Gastroesophageal sphincter (tissue), 4 donors: ENCODE results near the gene ZDHHC13. TPM values are rescaled to one million over a fixed set of nuclear protein-coding genes. Genes with fewer than 3 reads are reported as not detected.
A peak's percentile ranks its signal among the peaks of the same experiment; 100 is the strongest.

Experiments used
- ATAC-seq: fragments of 150-250 bp; one replicate; pipeline ENCODE4 v1.9.1; 2016; ENCODE audit warnings: mild to moderate bottlenecking, moderate library complexity
- H3K27ac ChIP-seq, 4 donors: fragments of 200-600 bp; sonication (generic) in 3 of 4; 1 replicate in 3 of 4; 2 replicates in 1 of 4; pipeline ENCODE4 v1.5.1; 2016 to 2019
- H3K27me3 ChIP-seq: fragments of 200-600 bp; sonication (generic); one replicate; pipeline ENCODE4 v1.5.1; 2019
- H3K36me3 ChIP-seq, 2 donors: fragments of 200-600 bp; sonication (generic); one replicate each; pipeline ENCODE4 v1.5.1; 2019; ENCODE audit warnings: control low read depth in 1 of 2
- H3K4me1 ChIP-seq, 3 donors: fragments of 200-600 bp; sonication (generic); 1 replicate in 2 of 3; 2 replicates in 1 of 3; pipeline ENCODE4 v1.5.1; 2016 to 2019; ENCODE audit warnings: control low read depth in 2 of 3
- H3K4me3 ChIP-seq, 2 donors: fragments of 200-600 bp; sonication (generic); one replicate each; pipeline ENCODE4 v1.5.1; 2019; ENCODE audit warnings: mild to moderate bottlenecking in 1 of 2, moderate library complexity in 1 of 2
- H3K9me3 ChIP-seq, 3 donors: fragments of 200-600 bp; sonication (generic); one replicate each; pipeline ENCODE4 v1.5.1; 2017 to 2019; ENCODE audit warnings: control low read depth in 2 of 3
- EP300 ChIP-seq: sonication (generic); formaldehyde crosslinking; IDR thresholded peaks from one replicate; pipeline ENCODE4 v1.6.1; 2017; ENCODE audit warnings: antibody characterized with exemption, mild to moderate bottlenecking
- POLR2A ChIP-seq, 2 donors: fragments of 450-650 bp; IDR thresholded peaks; one replicate each; pipeline ENCODE4 v1.6.1; 2017; ENCODE audit warnings: antibody characterized with exemption in 2 of 2, mild to moderate bottlenecking in 2 of 2, moderate library complexity in 1 of 2
- POLR2AphosphoS5 ChIP-seq: sonication (generic); formaldehyde crosslinking; IDR thresholded peaks from one replicate; pipeline ENCODE4 v1.6.1; 2017; ENCODE audit warnings: antibody characterized with exemption
- WGBS, 2 donors: methylation state at CpG; one replicate each; pipeline ENCODE4 v1.1.5; 2018; ENCODE audit warnings: low coverage in 1 of 2; 5-methylcytosine and 5-hydroxymethylcytosine counted together
- total RNA-seq, 4 donors: library from RNA; depleted of rRNA; stranded (reverse); fragments of >200 nt; gene quantifications; one replicate each; pipeline ENCODE4 v1.1.0, GENCODE V29; 2016
- TF ChIP-seq, protein P1 (sequence below), 4 experiments: fragments of 200-600 bp in 2 of 4; fragments of 450-650 bp in 2 of 4; sonication (generic) in 1 of 4; IDR thresholded peaks; one replicate each; pipeline ENCODE4 v1.5.1; 2017 to 2019; ENCODE audit warnings: antibody characterized with exemption in 4 of 4, mild to moderate bottlenecking in 2 of 4, moderate library complexity in 2 of 4

Gene ZDHHC13
- total RNA-seq, 4 donors from 2014 or later = 4.8 to 16.9 (median 6.6) TPM

DNA sequence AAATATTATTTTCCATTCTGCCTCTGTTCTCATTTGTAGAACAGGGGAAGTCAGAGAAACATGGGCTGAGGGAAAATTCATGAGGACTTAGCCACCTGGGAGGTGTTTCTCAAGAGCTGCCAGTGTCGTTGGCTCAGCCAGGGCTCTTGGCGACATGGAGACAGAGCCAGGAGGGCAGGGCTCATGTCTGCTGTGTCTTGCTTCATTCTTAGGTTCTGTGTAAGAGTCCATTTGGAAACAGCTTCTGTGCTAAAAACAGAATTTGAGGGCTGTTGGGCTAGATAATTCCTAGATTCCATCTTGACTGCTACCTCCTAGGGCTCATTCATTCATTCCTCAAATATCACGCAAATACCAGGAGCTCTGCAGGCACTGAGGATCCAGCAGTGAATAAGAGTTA is 41.3 kb upstream of the ZDHHC13 start:
- no peak for ATAC-seq
- H3K27ac ChIP-seq = no peak overlapping the region
- no peaks in the 10 kb centered on the region for H3K9me3 ChIP-seq
- H3K36me3 ChIP-seq = no peaks in the 10 kb centered on the region
- TF ChIP-seq, protein P1, sequence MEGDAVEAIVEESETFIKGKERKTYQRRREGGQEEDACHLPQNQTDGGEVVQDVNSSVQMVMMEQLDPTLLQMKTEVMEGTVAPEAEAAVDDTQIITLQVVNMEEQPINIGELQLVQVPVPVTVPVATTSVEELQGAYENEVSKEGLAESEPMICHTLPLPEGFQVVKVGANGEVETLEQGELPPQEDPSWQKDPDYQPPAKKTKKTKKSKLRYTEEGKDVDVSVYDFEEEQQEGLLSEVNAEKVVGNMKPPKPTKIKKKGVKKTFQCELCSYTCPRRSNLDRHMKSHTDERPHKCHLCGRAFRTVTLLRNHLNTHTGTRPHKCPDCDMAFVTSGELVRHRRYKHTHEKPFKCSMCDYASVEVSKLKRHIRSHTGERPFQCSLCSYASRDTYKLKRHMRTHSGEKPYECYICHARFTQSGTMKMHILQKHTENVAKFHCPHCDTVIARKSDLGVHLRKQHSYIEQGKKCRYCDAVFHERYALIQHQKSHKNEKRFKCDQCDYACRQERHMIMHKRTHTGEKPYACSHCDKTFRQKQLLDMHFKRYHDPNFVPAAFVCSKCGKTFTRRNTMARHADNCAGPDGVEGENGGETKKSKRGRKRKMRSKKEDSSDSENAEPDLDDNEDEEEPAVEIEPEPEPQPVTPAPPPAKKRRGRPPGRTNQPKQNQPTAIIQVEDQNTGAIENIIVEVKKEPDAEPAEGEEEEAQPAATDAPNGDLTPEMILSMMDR (IDR thresholded peaks at IDR 0.05) = no peak
- TF ChIP-seq EP300 = no peak
- TF ChIP-seq POLR2A (IDR thresholded peaks at IDR 0.05) = no peak
- no peak for TF ChIP-seq POLR2AphosphoS5
- H3K4me3 ChIP-seq = no peak overlapping the region
- WGBS, 2 donors = 81 to 93% methylated on average over 2 to 3 of the region's 3 CpGs
- H3K4me1 ChIP-seq = no peaks in the 10 kb centered on the region
- H3K27me3 ChIP-seq = peaks cover 8% of the 10 kb centered on the region

DNA sequence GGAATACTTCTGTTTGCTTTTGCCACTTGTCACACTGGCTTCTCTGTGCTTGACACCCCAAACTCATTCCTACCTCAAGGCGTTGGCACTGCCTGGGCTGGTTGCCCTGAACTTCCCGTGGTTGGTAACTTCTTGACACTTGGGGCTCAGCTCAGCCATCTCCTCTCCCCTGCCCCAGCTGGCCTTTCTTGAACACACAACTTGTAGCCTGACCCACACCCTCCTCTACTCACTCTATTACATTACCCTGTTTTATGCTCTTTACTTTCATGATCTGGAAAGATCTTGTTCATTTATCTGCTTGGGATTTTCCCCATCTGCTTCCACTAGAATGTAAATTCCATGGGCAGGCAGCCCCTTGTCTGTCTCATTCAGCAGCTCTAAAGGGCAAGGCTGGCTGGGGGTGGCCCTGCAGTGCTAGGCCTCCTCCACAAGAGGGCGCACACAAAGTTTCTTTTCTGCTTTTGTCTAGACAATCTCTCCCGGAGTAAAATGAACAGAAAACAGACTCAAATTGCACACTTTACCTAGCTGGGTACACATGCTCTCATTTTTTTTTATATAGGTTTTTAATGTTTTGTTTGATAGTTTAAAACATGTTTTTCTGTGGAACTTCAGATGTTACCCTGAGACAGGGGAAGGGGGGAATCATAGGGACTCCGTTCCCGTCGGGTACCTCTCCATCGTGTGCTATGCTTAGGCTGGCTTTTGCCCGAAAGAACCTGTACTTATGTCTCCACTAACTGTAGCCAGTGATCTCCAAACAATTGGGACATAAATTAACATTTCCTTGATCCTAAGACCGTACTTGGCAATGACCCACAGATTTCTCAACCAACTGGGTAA is 40.0 kb upstream of the ZDHHC13 start:
- Histone ChIP-seq H3K27me3 (peaks cover 7% of the 10 kb centered on the region), H3K9me3 (no peaks in the 10 kb centered on the region), H3K4me3 (no peak overlapping the region), H3K36me3 (no peaks in the 10 kb centered on the region), H3K27ac (no peak overlapping the region), H3K4me1 (no peaks in the 10 kb centered on the region)
- ATAC-seq = peak; percentile 51
- TF ChIP-seq, protein P1 (IDR thresholded peaks at IDR 0.05) = peak; percentile 66 to 91 (median 76)
- TF ChIP-seq EP300 (no peak), POLR2A (IDR thresholded peaks at IDR 0.05) (no peak), POLR2AphosphoS5 (no peak)
- 49 to 61% methylated on average over 8 to 9 of the region's 10 CpGs for WGBS, 2 donors

DNA sequence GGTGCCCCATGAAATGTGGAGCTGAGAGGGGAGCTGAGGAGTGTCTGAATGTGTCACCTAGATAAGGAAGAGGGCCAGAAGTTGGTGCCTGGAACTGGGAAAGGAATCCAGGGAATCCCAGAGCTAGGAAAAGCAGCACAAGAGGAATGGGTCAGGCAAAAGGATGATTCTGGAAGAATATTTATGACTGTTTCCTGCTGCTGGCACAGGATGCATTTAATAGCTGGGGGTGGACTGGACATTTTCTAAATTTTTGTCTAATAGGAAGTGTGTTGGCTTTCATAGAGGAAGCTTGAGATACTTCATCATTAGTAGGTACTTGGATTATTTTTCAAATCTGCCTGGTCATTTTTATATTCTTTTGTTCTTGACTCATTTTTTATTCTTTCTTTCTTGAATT is 39.0 kb upstream of the ZDHHC13 start:
- no peaks in the 10 kb centered on the region for H3K36me3 ChIP-seq
- H3K27ac ChIP-seq = no peak overlapping the region
- no peak for TF ChIP-seq POLR2AphosphoS5
- TF ChIP-seq POLR2A (IDR thresholded peaks at IDR 0.05) = no peak
- TF ChIP-seq, protein P1 (IDR thresholded peaks at IDR 0.05) = no peak
- TF ChIP-seq EP300 = no peak
- no peaks in the 10 kb centered on the region for H3K9me3 ChIP-seq
- no peak overlapping the region for H3K4me3 ChIP-seq
- ATAC-seq = no peak
- peaks cover 7% of the 10 kb centered on the region for H3K27me3 ChIP-seq
- H3K4me1 ChIP-seq = no peaks in the 10 kb centered on the region

DNA sequence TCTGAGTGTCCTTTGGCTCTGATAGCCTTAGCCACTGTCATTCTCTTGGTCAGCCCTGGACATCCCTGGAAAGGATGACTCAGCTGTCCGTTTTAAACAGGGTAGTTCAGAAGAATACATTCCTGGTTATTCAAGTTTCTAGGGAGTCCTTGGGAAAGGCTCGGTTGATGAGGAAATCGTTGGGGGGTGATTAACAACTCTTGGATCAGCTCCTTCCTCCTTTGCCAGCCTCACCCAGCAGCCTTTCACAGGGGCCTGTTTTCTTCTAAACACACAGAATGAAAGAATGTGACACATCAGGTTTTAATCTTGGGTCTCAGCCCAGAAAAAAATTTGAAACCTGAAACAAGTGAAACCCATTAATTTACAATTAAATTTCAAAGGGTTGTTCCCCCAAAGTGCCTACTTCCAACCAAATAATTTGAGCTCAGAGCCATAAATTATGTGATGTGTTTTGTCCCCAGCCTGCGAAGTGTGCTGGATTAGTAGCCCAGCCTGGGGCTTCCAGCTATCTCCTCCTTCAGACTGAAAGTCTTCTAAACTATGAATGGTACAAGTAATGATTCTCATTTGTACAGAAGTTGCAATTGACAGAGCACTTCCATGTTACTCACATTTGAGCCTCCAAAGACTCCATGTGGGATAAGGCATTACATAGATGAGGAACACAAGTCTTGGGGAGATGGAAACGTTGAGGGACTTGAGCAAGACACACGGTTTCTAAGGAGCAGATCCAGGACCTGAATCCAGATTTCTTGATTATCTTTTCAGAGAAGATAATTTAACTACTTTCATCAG is 37.1 kb upstream of the ZDHHC13 start:
- Histone ChIP-seq H3K27me3 (no peaks in the 10 kb centered on the region), H3K4me3 (no peak overlapping the region), H3K36me3 (no peaks in the 10 kb centered on the region), H3K9me3 (no peaks in the 10 kb centered on the region), H3K4me1 (no peaks in the 10 kb centered on the region), H3K27ac (no peak overlapping the region)
- 36 to 60% methylated on average over 2 to 6 of the region's 6 CpGs for WGBS, 2 donors
- TF ChIP-seq, protein P1 (IDR thresholded peaks at IDR 0.05) = no peak
- TF ChIP-seq POLR2A (IDR thresholded peaks at IDR 0.05) = no peak
- ATAC-seq = peak; percentile 50
